Astrocyte (in vitro differentiated cells and primary cell): Measurements from ENCODE around the gene DQX1.

Experiments
- CTCF ChIP-seq: IDR thresholded peaks from 2 replicates; pipeline ENCODE4 v1.5.1; 2011; ENCODE audit warnings: low read depth, mild to moderate bottlenecking, inconsistent platforms, low read length, moderate library complexity; ENCODE audit not compliant: insufficient read depth
- EZH2 ChIP-seq: IDR thresholded peaks from 2 replicates; pipeline ENCODE4 v1.6.1; 2012; ENCODE audit warnings: mild to moderate bottlenecking, low read length, inconsistent platforms; ENCODE audit not compliant: insufficient read depth

- no peak for TF ChIP-seq CTCF
- no peak for TF ChIP-seq EZH2
Measured at GRCh38 chr2:74566754-74567085, 40.7 kb upstream of the DQX1 start.
